Nucleus accumbens (tissue), 56 donors: ENCODE measurements around the gene DCANP1.

ENCODE experiments used
- DNase-seq, 56 donors: peaks; one replicate each; lab custom pipeline; 2025; lab: John Stamatoyannopoulos, UW

Gene DCANP1

GRCh38 chr5:135443161-135443960 lies 3.8 kb downstream of the DCANP1 start:
- DNase-seq = no peak

DNA sequence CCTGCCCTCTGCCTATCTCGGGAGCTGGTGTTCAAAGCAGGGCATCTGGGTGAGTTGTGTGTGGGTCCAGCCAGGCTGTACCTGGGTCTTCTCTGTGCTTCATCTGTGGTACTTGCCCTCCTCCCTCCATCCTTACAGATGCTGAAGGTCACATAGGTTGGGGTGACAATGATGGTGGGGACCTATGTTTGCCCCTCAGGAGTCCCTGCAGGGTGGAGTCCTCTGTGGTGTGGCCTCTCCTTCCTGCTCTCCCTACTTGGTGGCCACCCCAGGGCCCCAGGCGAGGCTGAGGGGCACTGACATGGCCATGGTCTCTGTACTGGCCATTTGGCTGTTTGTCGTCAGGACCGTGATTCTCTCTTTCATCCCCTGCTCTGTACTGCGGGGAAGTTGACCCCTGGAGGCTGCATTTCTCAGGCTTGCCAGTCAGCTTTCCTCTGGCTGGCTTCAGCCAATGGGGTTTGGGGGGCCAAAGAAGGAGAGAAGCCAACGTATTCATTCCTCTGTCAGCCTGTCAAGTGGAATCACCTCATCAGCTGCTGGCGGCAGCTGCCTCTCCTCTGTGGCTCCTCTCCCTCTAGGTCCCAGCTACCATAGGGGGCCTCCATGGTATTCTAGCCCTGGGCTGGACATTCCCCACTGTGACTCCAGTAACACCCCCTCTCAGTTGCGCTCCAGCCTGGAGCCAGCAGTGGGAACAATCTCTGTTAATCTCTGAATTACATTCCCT lies 4.6 kb downstream of the DCANP1 start:
- DNase-seq = no peak

DNA sequence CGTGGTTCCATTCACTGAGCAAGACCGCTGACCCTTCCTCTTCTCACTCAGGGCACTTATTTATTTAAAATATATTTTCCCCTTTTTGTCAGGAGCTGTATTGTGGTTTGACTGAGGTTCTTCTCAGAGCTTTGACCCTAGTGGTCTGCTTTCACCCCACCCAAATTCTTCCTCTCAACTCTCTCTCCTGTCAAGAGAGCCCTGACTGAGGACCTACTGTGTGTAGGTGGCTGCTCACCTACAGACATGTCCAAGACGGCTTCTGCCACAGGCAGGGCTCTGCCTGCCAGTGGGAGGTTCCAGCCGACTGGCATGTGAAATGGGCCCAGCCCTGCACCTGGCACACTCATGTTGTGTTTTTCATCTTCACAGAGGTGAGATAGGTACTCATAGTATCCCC lies 5.2 kb downstream of the DCANP1 start:
- DNase-seq = no peak

DNA sequence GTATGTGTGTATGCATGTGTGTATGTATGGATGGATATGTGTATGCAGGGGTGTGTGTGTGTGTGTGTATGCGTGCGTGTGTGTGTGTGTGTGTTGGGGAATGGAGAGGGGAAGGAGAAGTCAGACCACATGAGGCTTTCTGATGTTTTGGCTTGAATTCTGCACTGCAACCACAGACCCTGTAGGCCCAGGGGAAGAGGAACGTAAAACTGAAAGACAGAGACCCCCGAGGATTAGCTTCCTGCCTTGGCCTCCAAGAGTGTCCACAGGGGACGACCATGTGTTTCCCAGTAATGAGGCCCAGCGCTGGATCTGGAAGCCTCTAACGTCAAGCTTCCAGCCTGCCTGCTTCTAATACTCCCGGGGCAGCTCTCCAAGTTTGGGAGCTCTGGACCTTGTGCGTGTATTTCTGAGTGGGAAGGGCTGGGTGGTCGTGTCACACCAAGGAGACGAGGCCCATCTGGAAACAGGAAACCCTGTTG lies 5.8 kb downstream of the DCANP1 start:
- DNase-seq = no peak

GRCh38 chr5:135440916-135441315 lies 6.2 kb downstream of the DCANP1 start:
- no peak for DNase-seq

DNA sequence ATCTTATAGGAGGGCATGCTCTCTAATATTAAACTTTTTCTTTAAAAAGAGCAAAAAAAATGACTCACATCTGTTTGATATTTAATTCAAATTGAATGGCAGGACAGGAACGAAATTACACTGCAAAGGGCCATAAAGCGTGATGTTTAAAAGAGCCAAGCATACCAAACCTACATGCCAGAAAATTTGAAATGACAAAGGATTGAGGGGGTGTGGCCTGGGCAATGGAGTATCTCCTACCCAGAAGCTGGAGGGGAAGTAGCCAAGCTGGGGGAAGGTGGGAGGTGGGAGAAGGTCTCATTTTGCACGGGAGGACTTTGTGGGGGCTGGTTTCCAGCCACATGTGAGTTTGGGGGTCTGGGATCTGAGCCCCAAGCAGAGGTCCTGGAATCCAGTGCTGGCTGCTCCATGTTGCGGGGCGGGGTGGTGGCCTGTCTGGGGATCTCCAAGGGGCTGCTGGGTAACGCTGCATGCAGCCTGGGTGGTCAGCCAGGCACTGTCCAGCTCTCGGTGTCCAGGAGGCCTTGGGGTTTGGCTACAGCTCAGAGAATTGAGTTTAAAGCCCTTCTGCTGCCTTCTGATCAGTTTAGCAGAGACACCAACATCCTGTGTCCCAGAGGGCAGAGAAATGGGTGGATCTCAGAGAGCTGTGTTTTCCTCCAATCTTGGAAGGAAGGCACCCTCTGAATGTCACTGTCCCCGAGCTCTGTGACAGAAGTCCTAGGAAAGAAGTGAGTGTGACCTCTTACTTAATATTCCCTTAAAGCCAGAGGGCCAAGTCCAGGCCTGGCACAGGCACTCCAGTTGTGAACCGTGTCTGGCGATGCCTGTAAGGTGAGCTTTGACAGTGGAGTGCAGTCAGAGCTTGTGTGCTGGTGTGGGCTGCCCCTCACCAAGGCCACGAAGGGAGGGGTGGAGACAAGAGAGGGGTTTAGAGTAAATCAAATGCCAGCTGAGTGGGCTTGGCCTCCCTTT lies 7.6 kb downstream of the DCANP1 start:
- no peak for DNase-seq

GRCh38 chr5:135438636-135439221 lies 8.4 kb downstream of the DCANP1 start:
- no peak for DNase-seq

DNA sequence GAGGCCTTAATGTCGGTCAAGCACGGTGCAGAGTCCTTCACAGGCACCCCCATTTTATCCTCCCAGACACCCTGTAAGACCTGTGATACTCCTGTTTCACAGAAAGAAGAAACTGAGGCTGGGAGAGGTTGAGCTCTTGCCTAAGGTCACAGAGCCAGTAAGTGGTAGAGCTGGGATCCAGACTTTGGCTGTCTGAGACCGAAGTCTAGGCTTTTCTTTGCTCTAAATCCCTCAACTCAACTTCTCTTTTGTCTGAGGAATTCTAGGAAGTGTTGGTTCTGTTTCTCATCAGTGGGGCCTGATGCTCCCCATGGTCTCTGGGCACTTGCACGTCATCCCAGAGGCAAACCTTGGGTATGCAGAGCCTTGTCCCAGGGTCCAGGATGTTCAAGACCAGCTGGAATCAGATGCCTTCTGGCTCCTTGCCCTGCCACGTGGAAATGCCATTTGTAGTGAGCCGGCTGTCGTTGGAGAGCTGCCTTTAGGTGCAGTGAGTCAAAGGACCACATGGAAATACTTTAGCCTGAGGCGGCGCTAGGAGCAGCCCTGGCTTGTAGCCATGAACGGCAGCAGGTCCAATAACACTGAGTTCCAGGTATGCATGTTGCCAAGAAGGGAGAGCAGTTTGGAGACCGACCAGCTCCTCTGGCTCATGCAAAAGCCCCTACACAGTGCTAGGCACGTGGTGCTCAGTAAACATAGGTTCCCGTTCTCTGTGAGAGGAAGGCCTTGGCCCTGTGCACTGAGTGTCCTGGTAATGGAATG lies 9.2 kb downstream of the DCANP1 start:
- peak in 5 of 56 donors; percentile 22 to 45 (median 38) for DNase-seq

DNA sequence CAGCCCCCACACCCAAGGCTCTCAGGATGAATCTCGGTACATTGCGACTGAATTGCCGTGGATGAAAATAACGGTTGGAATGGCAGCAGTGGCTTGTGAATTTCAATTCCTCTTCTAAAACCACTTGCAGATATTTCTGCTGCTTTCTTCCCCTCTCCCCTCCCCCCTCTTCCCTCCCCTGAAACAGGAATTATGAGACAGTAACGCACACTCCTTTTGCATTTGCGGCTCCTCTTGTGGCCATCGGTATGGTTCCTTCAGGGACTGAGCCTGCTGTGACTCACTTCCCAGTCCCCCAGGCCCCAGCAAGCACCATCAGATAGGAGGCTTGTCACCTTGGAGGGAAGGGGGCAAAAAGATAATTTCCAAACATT lies 9.7 kb downstream of the DCANP1 start:
- DNase-seq = no peak

- DNase-seq = no peak
Measured at GRCh38 chr5:135436951-135437418, 10.2 kb downstream of the DCANP1 start.

DNA sequence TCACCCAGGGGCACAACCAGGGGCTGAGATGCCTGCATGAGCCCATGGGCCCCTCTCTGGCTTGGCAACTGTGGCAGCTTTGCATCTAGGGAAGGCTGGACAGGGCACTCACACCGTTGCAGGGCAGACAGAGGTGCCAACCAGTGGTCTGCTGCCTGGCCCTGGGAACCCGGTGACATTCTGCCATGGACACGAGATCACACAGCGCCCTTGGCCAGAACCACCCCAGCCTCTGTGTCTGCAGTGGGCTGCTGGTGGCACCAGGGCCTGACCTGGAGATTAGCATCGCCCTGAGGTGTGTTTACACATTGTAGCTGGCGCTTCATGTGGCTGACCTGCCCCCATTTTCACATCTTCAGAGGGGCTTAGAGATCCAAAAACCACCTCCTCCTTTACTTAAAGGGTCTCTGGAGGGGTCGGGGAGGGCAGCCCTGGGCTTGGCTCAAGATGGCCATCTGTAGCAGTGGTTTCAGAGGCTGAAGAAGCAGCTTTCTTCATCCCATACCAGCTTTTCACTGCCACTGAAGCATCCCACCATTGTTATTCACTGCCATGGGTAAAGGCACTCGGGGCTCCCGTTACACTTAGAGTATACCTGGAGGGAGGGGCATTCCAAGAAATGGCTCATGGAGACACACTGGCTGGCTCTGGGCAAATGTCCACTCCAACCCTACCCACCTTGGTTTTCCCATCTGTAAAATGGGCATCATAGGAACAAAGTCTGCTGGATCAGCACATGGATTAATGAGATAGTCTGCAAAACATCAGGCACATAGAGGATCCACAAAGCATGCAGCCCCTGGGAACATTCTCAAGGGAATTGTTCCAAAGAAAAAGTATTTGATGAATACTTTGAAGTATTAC lies 11.4 kb downstream of the DCANP1 start:
- DNase-seq = no peak

DNA sequence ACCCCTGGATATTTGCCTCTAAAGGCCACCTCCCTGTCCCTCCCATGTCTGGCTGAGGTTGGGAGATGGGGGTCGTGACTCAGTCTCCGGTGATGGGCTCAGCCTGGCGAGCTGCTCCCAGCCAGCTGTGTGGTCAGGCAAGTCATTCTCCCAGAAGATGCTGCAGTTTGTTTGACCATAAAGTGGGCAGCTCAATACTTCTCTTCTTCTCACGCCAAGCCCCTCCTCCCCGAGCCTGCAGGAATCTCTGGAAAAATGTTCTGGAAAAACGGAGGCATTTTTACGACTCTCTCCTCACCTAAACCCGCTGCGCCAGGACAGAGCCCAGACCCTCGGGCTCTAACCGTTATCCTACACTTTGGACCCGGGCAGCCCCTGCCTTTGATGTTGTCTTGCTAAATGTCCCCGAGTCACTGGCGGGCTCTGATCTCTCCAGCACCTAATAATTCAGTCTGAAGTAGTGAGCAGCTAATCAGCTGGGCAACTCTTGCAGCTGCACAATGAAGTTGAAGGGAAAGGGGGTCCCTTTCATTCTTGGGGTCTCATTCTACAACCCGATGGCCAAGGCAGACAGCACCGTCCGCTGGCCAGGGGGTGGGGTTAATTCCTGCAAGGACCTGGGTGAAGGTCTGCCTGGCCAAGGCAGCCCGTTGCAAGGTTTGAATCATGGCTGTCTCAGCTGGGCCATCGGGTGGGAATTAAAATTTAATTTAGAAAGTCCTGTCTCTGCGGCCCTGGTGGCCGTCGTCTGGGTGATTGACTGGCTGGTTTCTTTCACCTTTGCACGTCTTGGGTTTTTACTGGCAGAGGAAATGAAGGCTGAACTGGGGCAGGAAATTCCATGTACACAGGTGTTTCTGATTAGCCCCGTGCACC lies 12.3 kb downstream of the DCANP1 start:
- no peak for DNase-seq

GRCh38 chr5:135433681-135434426 lies 13.3 kb downstream of the DCANP1 start:
- DNase-seq = no peak

DNA sequence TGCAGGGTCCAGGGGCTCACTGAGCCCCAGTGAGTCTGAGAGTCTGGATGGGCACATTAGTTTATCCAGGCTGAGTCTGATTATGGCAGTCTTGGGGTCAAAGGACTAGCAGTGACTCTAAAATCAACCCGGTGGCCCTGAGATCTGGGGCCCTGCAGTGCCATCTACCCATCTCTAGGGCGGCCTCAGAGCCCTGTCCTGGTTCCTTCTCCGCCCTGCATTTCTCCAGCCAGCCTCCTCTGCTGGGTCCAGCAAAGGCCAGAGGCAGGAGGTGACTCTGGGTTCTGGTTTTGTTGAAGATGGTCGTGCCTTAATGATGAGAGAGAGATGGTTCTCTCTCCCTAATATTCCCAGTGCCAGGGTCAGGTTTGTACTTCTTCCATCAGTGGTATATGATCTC lies 15.0 kb downstream of the DCANP1 start:
- no peak for DNase-seq

DNA sequence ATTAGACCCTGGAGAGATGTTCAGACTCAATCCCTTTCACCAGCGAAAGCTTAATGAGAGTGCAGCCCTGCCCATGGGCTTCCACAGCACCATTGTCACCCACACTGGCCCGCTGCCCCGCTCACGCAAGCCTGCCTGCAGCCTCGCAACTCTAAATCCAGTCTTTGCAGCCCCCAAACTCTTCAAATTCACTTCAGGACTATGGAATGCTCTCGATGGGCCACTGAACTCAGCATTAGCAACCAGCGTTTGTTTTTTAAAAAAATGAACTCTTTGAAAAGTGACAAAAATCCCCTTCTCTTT lies 17.1 kb downstream of the DCANP1 start:
- DNase-seq = no peak

- no peak for DNase-seq
Measured at GRCh38 chr5:135429301-135430134, 17.6 kb downstream of the DCANP1 start.
